Measurements from ENCODE around the gene ATP23.

ATP23 gene

GRCh38 chr12:57908511-57908910 is 32.9 kb upstream of the ATP23 start:
- DNase-seq (ENCODE audit: low read depth, low spot score): no peak

GRCh38 chr12:57909056-57909455 is 32.3 kb upstream of the ATP23 start:
- DNase-seq (ENCODE audit: low read depth, low spot score): no peak

GRCh38 chr12:57909611-57910010 is 31.8 kb upstream of the ATP23 start:
- DNase-seq (ENCODE audit: low read depth, low spot score): no peak

GRCh38 chr12:57918147-57918546 is 23.2 kb upstream of the ATP23 start:
- DNase-seq (ENCODE audit: low read depth, low spot score): no peak

GRCh38 chr12:57927086-57927485 is 14.3 kb upstream of the ATP23 start:
- no peak for DNase-seq (ENCODE audit: low read depth, low spot score)

GRCh38 chr12:57929092-57929830 is 12.1 kb upstream of the ATP23 start:
- no peak for DNase-seq (ENCODE audit: low read depth, low spot score)

- DNase-seq (ENCODE audit: low read depth, low spot score): no peak
Measured at GRCh38 chr12:57934819-57935218, 6.5 kb upstream of the ATP23 start.

GRCh38 chr12:57935331-57935730 is 6.0 kb upstream of the ATP23 start:
- DNase-seq (ENCODE audit: low read depth, low spot score): no peak

- DNase-seq (ENCODE audit: low read depth, low spot score): peak; percentile 86
Measured at GRCh38 chr12:57935839-57936512, 5.4 kb upstream of the ATP23 start.

- DNase-seq (ENCODE audit: low read depth, low spot score): no peak
Measured at GRCh38 chr12:57936513-57936883, 4.9 kb upstream of the ATP23 start.

- DNase-seq (ENCODE audit: low read depth, low spot score): no peak
Measured at GRCh38 chr12:57939291-57939690, 2.1 kb upstream of the ATP23 start.

- DNase-seq (ENCODE audit: low read depth, low spot score): no peak
Measured at GRCh38 chr12:57940052-57940914, 1.1 kb upstream of the ATP23 start.

GRCh38 chr12:57940915-57941164 is 527 bp upstream of the ATP23 start:
- no peak for DNase-seq (ENCODE audit: low read depth, low spot score)

- DNase-seq (ENCODE audit: low read depth, low spot score): no peak
Measured at GRCh38 chr12:57943438-57944080, 2.2 kb downstream of the ATP23 start.

- no peak for DNase-seq (ENCODE audit: low read depth, low spot score)
Measured at GRCh38 chr12:57944313-57945023, 3.1 kb downstream of the ATP23 start.

- DNase-seq (ENCODE audit: low read depth, low spot score): no peak
Measured at GRCh38 chr12:57952766-57953165, 11.4 kb downstream of the ATP23 start.

- DNase-seq (ENCODE audit: low read depth, low spot score): no peak
Measured at GRCh38 chr12:57954768-57955167, 13.4 kb downstream of the ATP23 start.

GRCh38 chr12:57958061-57958657 is 16.8 kb downstream of the ATP23 start:
- no peak for DNase-seq (ENCODE audit: low read depth, low spot score)

- DNase-seq (ENCODE audit: low read depth, low spot score): no peak
Measured at GRCh38 chr12:57964421-57964820, 23.1 kb downstream of the ATP23 start.

- no peak for DNase-seq (ENCODE audit: low read depth, low spot score)
Measured at GRCh38 chr12:57965766-57966165, 24.4 kb downstream of the ATP23 start.

- DNase-seq (ENCODE audit: low read depth, low spot score): no peak
Measured at GRCh38 chr12:57966536-57966935, 25.2 kb downstream of the ATP23 start.

Data from iPS DF 19.7 (cell line).